H9 (cell line): Measurements from ENCODE around the gene PLEKHA5. TPM values are rescaled to one million over a fixed set of nuclear protein-coding genes. Genes with fewer than 3 reads are reported as not detected.
A peak's percentile ranks its signal among the peaks of the same experiment; 100 is the strongest.

ENCODE experiments used
- DNase-seq: peaks from one replicate; pipeline ENCODE4 v3.0.0-alpha.2; 2017
- H2AFZ ChIP-seq: one replicate; pipeline ENCODE4 v1.6.1; 2013; ENCODE audit warnings: mild to moderate bottlenecking, low read length, control low read depth, moderate library complexity
- H2AK5ac ChIP-seq: 2 replicates; pipeline ENCODE4 v1.6.1; 2013; ENCODE audit warnings: low read length, control low read depth, mixed read lengths; ENCODE audit not compliant: insufficient read length
- H2BK120ac ChIP-seq: one replicate; pipeline ENCODE4 v1.6.1; 2013; ENCODE audit warnings: low read depth, mild to moderate bottlenecking, low read length, control low read depth, inconsistent platforms; ENCODE audit not compliant: poor library complexity, severe bottlenecking
- H2BK12ac ChIP-seq: 2 replicates; pipeline ENCODE4 v1.6.1; 2013; ENCODE audit warnings: low read length, control low read depth, mixed read lengths, low read depth; ENCODE audit not compliant: insufficient read length
- H2BK15ac ChIP-seq: 2 replicates; pipeline ENCODE4 v1.6.1; 2013; ENCODE audit warnings: low read depth, low read length, control low read depth
- H2BK20ac ChIP-seq: one replicate; pipeline ENCODE4 v1.6.1; 2013; ENCODE audit warnings: low read depth, mild to moderate bottlenecking, low read length, control low read depth, inconsistent platforms; ENCODE audit not compliant: poor library complexity, severe bottlenecking
- H2BK5ac ChIP-seq: 2 replicates; pipeline ENCODE4 v1.6.1; 2013; ENCODE audit warnings: low read length, control low read depth, mixed read lengths; ENCODE audit not compliant: insufficient read length
- H3K14ac ChIP-seq: 2 replicates; pipeline ENCODE4 v1.6.1; 2013; ENCODE audit warnings: low read length, control low read depth; ENCODE audit not compliant: insufficient read depth
- H3K18ac ChIP-seq: 2 replicates; pipeline ENCODE4 v1.6.1; 2013; ENCODE audit warnings: low read depth, mild to moderate bottlenecking, mixed read lengths, low read length, control low read depth; ENCODE audit not compliant: insufficient read length
- H3K23ac ChIP-seq: 2 replicates; pipeline ENCODE4 v1.6.1; 2013; ENCODE audit warnings: low read length, control low read depth, mixed read lengths, low read depth; ENCODE audit not compliant: insufficient read length
- H3K23me2 ChIP-seq: 2 replicates; pipeline ENCODE4 v1.6.1; 2013; ENCODE audit warnings: low read depth, mild to moderate bottlenecking, mixed read lengths, low read length, control low read depth; ENCODE audit not compliant: insufficient read length, poor library complexity, severe bottlenecking
- H3K27ac ChIP-seq: 2 replicates; pipeline ENCODE4 v1.5.1; 2013; ENCODE audit warnings: low read length, control low read depth, mixed read lengths, low read depth; ENCODE audit not compliant: insufficient read length
- H3K27me3 ChIP-seq: 2 replicates; pipeline ENCODE4 v1.6.1; 2013; ENCODE audit warnings: low read length, control low read depth, inconsistent platforms; ENCODE audit not compliant: insufficient read depth
- H3K4ac ChIP-seq: 2 replicates; pipeline ENCODE4 v1.6.1; 2013; ENCODE audit warnings: low read depth, mild to moderate bottlenecking, control low read depth, inconsistent platforms, low read length, moderate library complexity
- H3K4me1 ChIP-seq: 2 replicates; pipeline ENCODE4 v1.6.1; 2013; ENCODE audit warnings: low read length, control low read depth, inconsistent platforms; ENCODE audit not compliant: insufficient read depth
- H3K4me2 ChIP-seq: 2 replicates; pipeline ENCODE4 v1.6.1; 2013; ENCODE audit warnings: low read length, control low read depth, mixed read lengths; ENCODE audit not compliant: insufficient read length, insufficient read depth
- H3K56ac ChIP-seq: 2 replicates; pipeline ENCODE4 v1.6.1; 2013; ENCODE audit warnings: low read depth, mild to moderate bottlenecking, mixed read lengths, low read length, control low read depth; ENCODE audit not compliant: insufficient read length
- H3K79me1 ChIP-seq: 2 replicates; pipeline ENCODE4 v1.6.1; 2013; ENCODE audit warnings: low read depth, mild to moderate bottlenecking, moderate library complexity, low read length, control low read depth, inconsistent platforms; ENCODE audit not compliant: insufficient read depth, poor library complexity, severe bottlenecking
- H3K79me2 ChIP-seq: 2 replicates; pipeline ENCODE4 v1.6.1; 2013; ENCODE audit warnings: low read length, control low read depth, inconsistent platforms; ENCODE audit not compliant: insufficient read depth
- H3K9ac ChIP-seq: 2 replicates; pipeline ENCODE4 v1.6.1; 2013; ENCODE audit warnings: low read length, control low read depth, mixed read lengths; ENCODE audit not compliant: insufficient read length; ENCODE audit errors: extremely low read depth
- H3K9me3 ChIP-seq: one replicate; pipeline ENCODE4 v1.6.1; 2013; ENCODE audit warnings: low read depth, low read length, inconsistent platforms; ENCODE audit not compliant: control insufficient read depth
- H3T11ph ChIP-seq: one replicate; pipeline ENCODE4 v1.6.1; 2013; ENCODE audit warnings: mild to moderate bottlenecking, low read length, control low read depth, inconsistent platforms
- H4K20me1 ChIP-seq: one replicate; pipeline ENCODE4 v1.6.1; 2013; ENCODE audit not compliant: control insufficient read depth, insufficient read length, insufficient read depth
- H4K5ac ChIP-seq: 2 replicates; pipeline ENCODE4 v1.6.1; 2013; ENCODE audit warnings: low read depth, mild to moderate bottlenecking, mixed read lengths, low read length, control low read depth; ENCODE audit not compliant: insufficient read length
- H4K8ac ChIP-seq: replicated peaks from 2 replicates; pipeline ENCODE4 v1.6.1; 2013; ENCODE audit warnings: low read length, control low read depth, mixed read lengths, low read depth; ENCODE audit not compliant: insufficient read length
- H4K91ac ChIP-seq: 2 replicates; pipeline ENCODE4 v1.6.1; 2013; ENCODE audit warnings: low read depth, mild to moderate bottlenecking, moderate library complexity, mixed read lengths, low read length, control low read depth; ENCODE audit not compliant: insufficient read length
- H3K27ac Mint-ChIP-seq, 3 experiments: 2 replicates in 2 of 3; 3 replicates in 1 of 3; pipeline ENCODE4 v1.8.0; 2020 to 2021; ENCODE audit warnings: mixed read lengths in 3 of 3, mild to moderate bottlenecking in 1 of 3, moderate library complexity in 1 of 3
- H3K27me3 Mint-ChIP-seq: 2 replicates; pipeline ENCODE4 v1.8.0; 2021; ENCODE audit warnings: low read depth, mild to moderate bottlenecking, moderate library complexity, mixed read lengths
- H3K36me3 Mint-ChIP-seq, 3 experiments: 2 replicates in 2 of 3; 3 replicates in 1 of 3; pipeline ENCODE4 v1.8.0; 2020 to 2021; ENCODE audit warnings: low read depth in 3 of 3, mixed read lengths in 3 of 3; ENCODE audit not compliant: insufficient read depth in 1 of 3
- H3K4me1 Mint-ChIP-seq, 2 experiments: 2 replicates each; pipeline ENCODE4 v1.8.0; 2020; ENCODE audit warnings: mixed read lengths in 2 of 2
- H3K4me3 Mint-ChIP-seq, 2 experiments: 2 replicates in 1 of 2; 3 replicates in 1 of 2; pipeline ENCODE4 v1.8.0; 2020 to 2021; ENCODE audit warnings: mild to moderate bottlenecking in 2 of 2, mixed read lengths in 2 of 2, moderate library complexity in 1 of 2
- H3K9me3 Mint-ChIP-seq, 2 experiments: 2 replicates in 1 of 2; 3 replicates in 1 of 2; pipeline ENCODE4 v1.8.0; 2020; ENCODE audit warnings: mild to moderate bottlenecking in 2 of 2, mixed read lengths in 2 of 2, moderate library complexity in 1 of 2
- CTCF ChIP-seq: fragments of 200-600 bp; sonication (generic); conservative IDR thresholded peaks from 3 replicates; pipeline ENCODE4 v1.8.0; 2021; ENCODE audit warnings: antibody characterized with exemption, mild to moderate bottlenecking
- WGBS: extraction: QIAGEN DNeasy Blood & Tissue Kit; methylation state at CpG from one replicate; pipeline ENCODE4 v1.1.7; 2013; ENCODE audit warnings: missing lambda C conversion rate, low lambda C conversion rate, mixed read lengths; ENCODE audit not compliant: insufficient read length; ENCODE audit errors: extremely low coverage; 5-methylcytosine and 5-hydroxymethylcytosine counted together
- total RNA-seq: library from RNA; stranded (reverse); gene quantifications from 2 replicates; pipeline ENCODE4 v1.2.1, GENCODE V29; 2021

Gene PLEKHA5
- total RNA-seq, 1 experiment from 2014 or later: 86.7 TPM

GRCh38 chr12:19186722-19187661 is 57.5 kb downstream of the PLEKHA5 start:
- H3K4me1 Mint-ChIP-seq: peaks cover 72 to 76% of the 10 kb centered on the region in 2 experiments

More at GRCh38 chr12:19186722-19187661, 57.5 kb downstream of the PLEKHA5 start:
- no peak overlapping the region for H2AK5ac ChIP-seq
- H3K56ac ChIP-seq: no peak overlapping the region
- H3T11ph ChIP-seq: no peak overlapping the region
- no peak overlapping the region for H2BK120ac ChIP-seq
- peak overlapping the region; percentile 52 for H2BK12ac ChIP-seq
- H2BK20ac ChIP-seq: no peak overlapping the region
- no peaks in the 10 kb centered on the region for H4K20me1 ChIP-seq
- H3K4me2 ChIP-seq: no peak overlapping the region
- H4K91ac ChIP-seq: no peak overlapping the region
- H4K8ac ChIP-seq: no peak overlapping the region
- H3K4me3 Mint-ChIP-seq: no peak overlapping the region
- no peak for DNase-seq
- H3K4me1 ChIP-seq: peaks cover 5% of the 10 kb centered on the region; the same call in 1 of the 2 replicates
- H3K27me3 Mint-ChIP-seq: no peaks in the 10 kb centered on the region
- H3K14ac ChIP-seq: no peak overlapping the region
- no peaks in the 10 kb centered on the region for H3K27me3 ChIP-seq
- peak overlapping the region; percentile 81 to 93 (median 88); a peak in 5 of 7 replicates for H3K27ac Mint-ChIP-seq
- no peak overlapping the region for H3K27ac ChIP-seq
- H2BK15ac ChIP-seq: no peak overlapping the region
- H3K9me3 ChIP-seq: no peaks in the 10 kb centered on the region
- TF ChIP-seq CTCF: peak; percentile 81
- H3K4ac ChIP-seq: no peak overlapping the region
- no peak overlapping the region for H2BK5ac ChIP-seq
- H3K23ac ChIP-seq: no peak overlapping the region
- no peak overlapping the region for H3K18ac ChIP-seq
- no peak overlapping the region for H3K9ac ChIP-seq
- H3K9me3 Mint-ChIP-seq: no peaks in the 10 kb centered on the region
- no peaks in the 10 kb centered on the region for H3K36me3 Mint-ChIP-seq
- H3K79me2 ChIP-seq: peaks cover 10% of the 10 kb centered on the region; the same call in 1 of the 2 replicates
- H3K79me1 ChIP-seq: no peaks in the 10 kb centered on the region
- no peak overlapping the region for H4K5ac ChIP-seq
- H3K23me2 ChIP-seq: no peaks in the 10 kb centered on the region
- whole genome bisulfite sequencing: no CpG with 5 or more reads among the region's 4 CpGs
- H2AFZ ChIP-seq: no peak overlapping the region
